Vagina (tissue), 2 donors: ENCODE results near the gene DNAJB4. TPM values are rescaled to one million over a fixed set of nuclear protein-coding genes. Genes with fewer than 3 reads are reported as not detected.
"Not testable (repeated sequence)": the region's sequence is repeated elsewhere in the genome, so short reads cannot be mapped to it uniquely, and the experiment has no call there.

Experiments
- DNase-seq, 2 donors: peaks; one replicate each; pipeline ENCODE4 v3.0.0-alpha.2; 2017; ENCODE audit errors: extremely low spot score in 2 of 2
- H3K27ac ChIP-seq: fragments of 200-600 bp; sonication (generic); one replicate; pipeline ENCODE4 v1.5.1; 2019
- H3K27me3 ChIP-seq: fragments of 200-600 bp; sonication (generic); one replicate; pipeline ENCODE4 v1.5.1; 2019
- H3K36me3 ChIP-seq, 2 donors: fragments of 200-600 bp; sonication (generic); one replicate each; pipeline ENCODE4 v1.5.1; 2017 to 2019
- H3K4me1 ChIP-seq: fragments of 200-600 bp; sonication (generic); one replicate; pipeline ENCODE4 v1.5.1; 2019
- H3K4me3 ChIP-seq, 2 donors: fragments of 200-600 bp; sonication (generic); 1 replicate in 1 of 2; 2 replicates in 1 of 2; pipeline ENCODE4 v1.5.1; 2016 to 2019
- H3K9me3 ChIP-seq: fragments of 200-600 bp; sonication (generic); one replicate; pipeline ENCODE4 v1.5.1; 2019
- POLR2A ChIP-seq, 2 donors: fragments of 450-650 bp; IDR thresholded peaks; one replicate each; pipeline ENCODE4 v1.6.1; 2017; ENCODE audit warnings: antibody characterized with exemption in 2 of 2, mild to moderate bottlenecking in 2 of 2, moderate library complexity in 2 of 2
- POLR2AphosphoS5 ChIP-seq, 2 donors: sonication (generic); formaldehyde crosslinking; IDR thresholded peaks; one replicate each; pipeline ENCODE4 v1.9.0; 2017; ENCODE audit warnings: antibody characterized with exemption in 2 of 2, mild to moderate bottlenecking in 2 of 2, low read depth in 1 of 2; ENCODE audit not compliant: insufficient read depth in 1 of 2
- intact Hi-C: fragments of 100-400 bp; cut with DNase I; formaldehyde crosslinking; loops from one replicate; pipeline ENCODE4 v1.15.1; 2023
- total RNA-seq: library from RNA; depleted of rRNA; stranded (reverse); fragments of >200 nt; gene quantifications from one replicate; pipeline ENCODE4 v1.2.3, GENCODE V29; 2016
- TF ChIP-seq, protein P1 (sequence below), 3 experiments: fragments of 450-650 bp in 2 of 3; fragments of 200-600 bp in 1 of 3; sonication (generic) in 1 of 3; IDR thresholded peaks; one replicate each; pipeline ENCODE4 v1.5.1; 2017 to 2019; ENCODE audit warnings: antibody characterized with exemption in 3 of 3, mild to moderate bottlenecking in 2 of 3, moderate library complexity in 2 of 3

Gene DNAJB4
- total RNA-seq, 1 donor from 2014 or later: 20.9 TPM

DNA sequence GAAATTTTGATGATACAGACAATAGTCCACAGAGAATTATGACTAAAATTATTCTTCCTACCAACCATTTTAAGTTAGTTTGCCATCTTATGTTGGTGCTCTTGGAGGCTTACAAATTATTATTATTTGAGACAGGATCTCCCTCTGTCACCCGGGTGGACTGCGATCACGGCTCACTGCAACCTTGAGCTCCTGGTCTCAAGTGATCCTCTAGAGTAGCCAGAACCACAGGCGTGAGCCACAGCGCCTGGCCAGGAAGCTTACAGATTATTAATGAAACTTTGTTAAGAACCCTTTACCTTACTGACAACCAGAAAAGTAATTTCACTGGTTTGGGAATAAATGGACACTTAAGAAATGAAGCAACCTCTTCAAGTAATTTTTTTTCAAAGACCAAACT is 8.0 kb upstream of the DNAJB4 start:
- DNase-seq: no peak
- Histone ChIP-seq H3K9me3 (no peaks in the 10 kb centered on the region), H3K4me1 (no peaks in the 10 kb centered on the region), H3K36me3 (peaks cover 0 to 7% of the 10 kb centered on the region in 2 donors), H3K4me3 (no peak overlapping the region), H3K27me3 (no peaks in the 10 kb centered on the region), H3K27ac (no peak overlapping the region)
- TF ChIP-seq, protein P1, sequence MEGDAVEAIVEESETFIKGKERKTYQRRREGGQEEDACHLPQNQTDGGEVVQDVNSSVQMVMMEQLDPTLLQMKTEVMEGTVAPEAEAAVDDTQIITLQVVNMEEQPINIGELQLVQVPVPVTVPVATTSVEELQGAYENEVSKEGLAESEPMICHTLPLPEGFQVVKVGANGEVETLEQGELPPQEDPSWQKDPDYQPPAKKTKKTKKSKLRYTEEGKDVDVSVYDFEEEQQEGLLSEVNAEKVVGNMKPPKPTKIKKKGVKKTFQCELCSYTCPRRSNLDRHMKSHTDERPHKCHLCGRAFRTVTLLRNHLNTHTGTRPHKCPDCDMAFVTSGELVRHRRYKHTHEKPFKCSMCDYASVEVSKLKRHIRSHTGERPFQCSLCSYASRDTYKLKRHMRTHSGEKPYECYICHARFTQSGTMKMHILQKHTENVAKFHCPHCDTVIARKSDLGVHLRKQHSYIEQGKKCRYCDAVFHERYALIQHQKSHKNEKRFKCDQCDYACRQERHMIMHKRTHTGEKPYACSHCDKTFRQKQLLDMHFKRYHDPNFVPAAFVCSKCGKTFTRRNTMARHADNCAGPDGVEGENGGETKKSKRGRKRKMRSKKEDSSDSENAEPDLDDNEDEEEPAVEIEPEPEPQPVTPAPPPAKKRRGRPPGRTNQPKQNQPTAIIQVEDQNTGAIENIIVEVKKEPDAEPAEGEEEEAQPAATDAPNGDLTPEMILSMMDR (IDR thresholded peaks at IDR 0.05): no peak
- TF ChIP-seq POLR2AphosphoS5 (IDR thresholded peaks at IDR 0.05; ENCODE audit: insufficient read depth in 1 of 2, low read depth in 1 of 2): no peak
- TF ChIP-seq POLR2A (IDR thresholded peaks at IDR 0.05): no peak
- intact Hi-C loops: no loop called here

DNA sequence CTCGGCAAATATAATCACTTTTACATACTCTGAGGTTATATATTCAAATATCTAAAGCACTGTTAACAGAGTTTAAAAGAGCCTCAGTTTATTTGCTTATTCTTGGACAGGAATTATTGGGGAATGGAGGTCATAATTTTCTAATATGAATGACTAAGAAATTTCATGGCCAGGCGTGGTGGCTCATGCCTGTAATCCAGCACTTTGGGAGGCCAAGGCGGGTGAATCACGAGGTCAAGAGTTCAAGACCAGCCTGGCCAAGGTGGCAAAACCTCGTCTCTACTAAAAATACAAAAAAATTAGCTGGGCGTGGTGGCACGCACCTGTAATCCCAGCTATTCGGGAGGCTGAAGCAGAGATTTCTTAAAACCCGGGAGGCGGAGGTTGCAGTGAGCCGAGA is 4.2 kb upstream of the DNAJB4 start:
- H3K4me1 ChIP-seq, intact Hi-C loops, H3K36me3 ChIP-seq, H3K27ac ChIP-seq, H3K4me3 ChIP-seq, H3K27me3 ChIP-seq, H3K9me3 ChIP-seq, DNase-seq: not testable (repeated sequence)

DNA sequence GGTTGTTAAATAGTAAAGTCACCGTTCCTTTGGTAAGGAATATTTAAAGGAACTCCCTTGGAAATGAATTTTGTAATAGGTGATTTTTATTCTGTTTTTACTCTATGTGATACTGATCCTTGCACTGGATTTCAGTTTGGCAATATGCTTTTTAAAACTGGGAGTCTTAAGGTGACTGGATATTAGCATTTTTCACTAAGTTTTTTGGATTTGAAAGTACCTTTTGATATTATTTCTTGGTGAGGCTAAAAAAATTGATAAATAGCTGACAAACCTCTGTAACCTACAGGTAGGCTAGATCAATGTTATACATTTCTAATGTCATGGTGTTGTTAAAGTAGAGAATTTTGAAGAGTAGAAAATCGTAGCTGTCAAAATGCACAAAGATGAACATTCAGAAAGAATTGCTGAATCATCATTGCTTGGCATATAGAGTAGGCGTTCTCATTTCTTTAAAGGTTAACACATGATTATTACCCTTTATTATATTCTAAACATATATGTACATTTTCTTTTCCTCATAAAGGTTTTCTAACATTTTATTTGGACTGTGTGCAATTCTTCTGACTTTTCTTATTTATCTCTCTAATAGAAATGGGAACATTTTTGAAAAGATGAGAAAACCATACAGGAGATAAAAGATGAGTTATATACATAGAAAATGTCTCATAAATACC is 1.5 kb upstream of the DNAJB4 start:
- TF ChIP-seq POLR2AphosphoS5 (IDR thresholded peaks at IDR 0.05; ENCODE audit: insufficient read depth in 1 of 2, low read depth in 1 of 2): no peak
- TF ChIP-seq, protein P1 (IDR thresholded peaks at IDR 0.05): no peak
- TF ChIP-seq POLR2A (IDR thresholded peaks at IDR 0.05): no peak
- Histone ChIP-seq H3K4me3 (no peak overlapping the region), H3K36me3 (no peaks in the 10 kb centered on the region), H3K27ac (peak overlapping the region; percentile 97), H3K27me3 (no peaks in the 10 kb centered on the region), H3K4me1 (peaks cover 19% of the 10 kb centered on the region), H3K9me3 (no peaks in the 10 kb centered on the region)
- no peak for DNase-seq
- intact Hi-C loops: no loop called here

DNA sequence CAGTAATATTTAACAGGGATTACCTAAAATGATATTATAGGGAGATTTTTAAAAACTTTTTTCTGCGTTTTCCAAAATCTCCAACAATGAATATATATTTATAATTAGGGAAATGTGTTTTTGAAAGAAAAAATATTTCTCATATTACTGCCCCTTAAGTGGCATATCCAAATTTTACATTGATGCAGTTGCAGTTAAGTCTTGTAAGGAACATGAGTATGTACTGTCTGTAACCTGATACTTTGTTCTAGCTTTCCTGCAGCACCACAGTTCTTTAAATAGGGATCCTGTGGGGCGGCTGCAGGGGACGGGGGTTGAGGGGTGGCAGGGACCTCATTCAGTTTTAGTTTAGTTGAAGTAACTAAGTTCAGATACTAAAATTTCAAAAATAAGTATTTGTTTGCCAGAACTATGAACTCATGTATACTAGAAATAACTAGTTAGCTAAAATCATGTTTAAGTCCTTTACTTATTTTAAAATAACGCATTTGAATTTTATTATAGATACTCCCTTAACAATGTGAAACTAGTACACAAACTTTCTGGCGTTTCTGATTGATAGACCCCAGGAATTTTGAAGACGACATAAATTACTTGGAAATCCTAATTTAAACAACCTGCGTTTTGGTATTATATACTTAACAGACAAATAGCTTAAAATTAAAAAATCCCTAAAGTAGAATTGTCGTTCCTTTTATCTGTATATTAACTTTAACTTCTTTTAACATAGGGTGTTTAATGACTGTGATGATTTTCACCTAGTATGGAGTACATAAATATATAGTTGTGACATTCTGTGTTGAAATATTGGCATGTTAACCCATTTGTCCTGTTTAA is 639 bp upstream of the DNAJB4 start:
- no peak for TF ChIP-seq POLR2A (IDR thresholded peaks at IDR 0.05)
- TF ChIP-seq POLR2AphosphoS5 (IDR thresholded peaks at IDR 0.05; ENCODE audit: insufficient read depth in 1 of 2, low read depth in 1 of 2): peak in 1 of 2 donors; percentile 68
- Histone ChIP-seq H3K27me3 (no peaks in the 10 kb centered on the region), H3K4me1 (peaks cover 28% of the 10 kb centered on the region), H3K9me3 (no peaks in the 10 kb centered on the region), H3K36me3 (no peaks in the 10 kb centered on the region), H3K27ac (peak overlapping the region; percentile 97), H3K4me3 (peak overlapping the region; percentile 57 to 64)
- DNase-seq: no peak
- intact Hi-C loops: loop anchor here (2.0 kb wide), 1 partner anchor 25 kb away; the partner anchor contains the start of gene FUBP1

DNA sequence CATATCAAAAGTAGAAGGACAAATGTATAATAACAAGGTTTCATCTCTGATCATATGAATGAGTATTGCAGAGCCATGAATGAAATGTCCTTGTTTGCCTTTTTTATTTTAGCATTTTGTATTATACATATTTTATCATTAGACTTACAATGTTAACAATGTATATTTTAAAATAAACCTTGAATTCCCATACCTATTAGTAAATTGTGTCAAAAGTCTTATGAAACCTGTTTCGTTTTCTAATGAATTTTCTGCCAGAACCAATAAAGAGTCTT is 646 bp downstream of the DNAJB4 start:
- intact Hi-C loops: loop anchor here (2.0 kb wide), 1 partner anchor 27 kb away; the partner anchor contains the start of gene FUBP1
- Histone ChIP-seq H3K27ac (peak overlapping the region; percentile 97), H3K4me3 (peak overlapping the region; percentile 57 to 64), H3K27me3 (no peaks in the 10 kb centered on the region), H3K4me1 (peaks cover 40% of the 10 kb centered on the region), H3K9me3 (no peaks in the 10 kb centered on the region), H3K36me3 (no peaks in the 10 kb centered on the region)
- no peak for DNase-seq
- no peak for TF ChIP-seq POLR2AphosphoS5 (IDR thresholded peaks at IDR 0.05; ENCODE audit: insufficient read depth in 1 of 2, low read depth in 1 of 2)
- TF ChIP-seq, protein P1 (IDR thresholded peaks at IDR 0.05): no peak
- TF ChIP-seq POLR2A (IDR thresholded peaks at IDR 0.05): no peak

DNA sequence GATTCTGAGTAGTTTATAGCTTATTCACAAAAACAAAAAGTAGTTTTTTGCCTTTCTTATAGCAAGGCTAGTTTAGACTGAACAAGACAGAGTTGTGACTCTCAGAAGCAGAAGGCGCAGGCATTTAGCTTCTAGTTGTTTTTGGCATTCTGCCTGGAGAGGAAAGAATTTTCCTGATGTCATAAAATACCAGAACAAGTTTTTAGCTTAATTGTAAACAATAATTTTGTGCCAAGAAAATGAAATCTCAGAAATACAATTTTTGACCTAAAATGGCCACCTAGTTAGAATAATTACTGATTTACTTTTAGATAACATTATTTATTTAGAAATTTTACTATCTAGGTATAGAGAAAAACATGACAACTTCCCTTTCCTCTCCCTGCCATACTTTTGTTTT is 1.0 kb downstream of the DNAJB4 start:
- Histone ChIP-seq H3K36me3 (no peaks in the 10 kb centered on the region), H3K4me3 (peak overlapping the region; percentile 57 to 64), H3K4me1 (peaks cover 43% of the 10 kb centered on the region), H3K27ac (peak overlapping the region; percentile 97), H3K9me3 (no peaks in the 10 kb centered on the region), H3K27me3 (no peaks in the 10 kb centered on the region)
- DNase-seq: no peak
- intact Hi-C loops: loop anchor here (2.0 kb wide), 1 partner anchor 27 kb away; the partner anchor contains the start of gene FUBP1
- TF ChIP-seq POLR2A (IDR thresholded peaks at IDR 0.05) (peak in 1 of 2 donors; percentile 37), POLR2AphosphoS5 (IDR thresholded peaks at IDR 0.05; ENCODE audit: insufficient read depth in 1 of 2, low read depth in 1 of 2) (peak; percentile 26 to 88)
- TF ChIP-seq, protein P1 (IDR thresholded peaks at IDR 0.05): no peak
